Gastrocnemius medialis (tissue), 4 donors: ENCODE data around the gene CRKL.

ENCODE experiments used
- POLR2A ChIP-seq, 2 donors: fragments of 450-650 bp; IDR thresholded peaks; one replicate each; pipeline ENCODE4 v1.6.1; 2017; ENCODE audit warnings: antibody characterized with exemption in 2 of 2, mild to moderate bottlenecking in 2 of 2, moderate library complexity in 2 of 2
- TF ChIP-seq, protein P1 (sequence below), 5 experiments: fragments of 450-650 bp in 3 of 5; fragments of 200-600 bp in 2 of 5; sonication (generic) in 2 of 5; IDR thresholded peaks in 4 of 5; conservative IDR thresholded peaks in 1 of 5; 1 replicate in 4 of 5; 2 replicates in 1 of 5; pipeline ENCODE4 v1.5.1; 2016 to 2019; ENCODE audit warnings: antibody characterized with exemption in 5 of 5, mild to moderate bottlenecking in 3 of 5, moderate library complexity in 3 of 5

DNA sequence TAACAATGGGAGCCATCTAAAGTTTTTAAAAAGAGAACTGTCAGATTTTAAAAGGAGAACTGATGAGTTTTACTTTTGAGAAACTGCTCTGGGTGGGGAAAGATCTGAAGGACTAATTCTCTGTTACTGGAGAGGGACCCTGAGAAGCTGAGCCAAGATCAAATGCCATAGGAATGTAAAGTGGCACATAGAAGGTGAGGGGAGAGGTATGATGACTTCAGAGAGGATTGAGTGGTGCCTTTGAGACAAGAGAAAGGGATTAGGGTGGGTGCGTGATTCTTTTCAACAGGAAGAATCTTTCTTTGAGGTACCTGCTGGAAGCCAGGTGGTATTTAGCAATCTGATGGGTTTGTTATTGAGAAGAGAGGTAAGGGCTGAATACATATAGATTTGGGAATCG is 9.0 kb downstream of the CRKL start:
- no peak for TF ChIP-seq POLR2A (IDR thresholded peaks at IDR 0.05)
- TF ChIP-seq, protein P1, sequence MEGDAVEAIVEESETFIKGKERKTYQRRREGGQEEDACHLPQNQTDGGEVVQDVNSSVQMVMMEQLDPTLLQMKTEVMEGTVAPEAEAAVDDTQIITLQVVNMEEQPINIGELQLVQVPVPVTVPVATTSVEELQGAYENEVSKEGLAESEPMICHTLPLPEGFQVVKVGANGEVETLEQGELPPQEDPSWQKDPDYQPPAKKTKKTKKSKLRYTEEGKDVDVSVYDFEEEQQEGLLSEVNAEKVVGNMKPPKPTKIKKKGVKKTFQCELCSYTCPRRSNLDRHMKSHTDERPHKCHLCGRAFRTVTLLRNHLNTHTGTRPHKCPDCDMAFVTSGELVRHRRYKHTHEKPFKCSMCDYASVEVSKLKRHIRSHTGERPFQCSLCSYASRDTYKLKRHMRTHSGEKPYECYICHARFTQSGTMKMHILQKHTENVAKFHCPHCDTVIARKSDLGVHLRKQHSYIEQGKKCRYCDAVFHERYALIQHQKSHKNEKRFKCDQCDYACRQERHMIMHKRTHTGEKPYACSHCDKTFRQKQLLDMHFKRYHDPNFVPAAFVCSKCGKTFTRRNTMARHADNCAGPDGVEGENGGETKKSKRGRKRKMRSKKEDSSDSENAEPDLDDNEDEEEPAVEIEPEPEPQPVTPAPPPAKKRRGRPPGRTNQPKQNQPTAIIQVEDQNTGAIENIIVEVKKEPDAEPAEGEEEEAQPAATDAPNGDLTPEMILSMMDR (IDR thresholded peaks at IDR 0.05 in 4 of 5, conservative IDR thresholded peaks at IDR 0.05 in 1 of 5) = no peak
